DOHH2 (cell line): ENCODE results near the gene N4BP2L2.

Experiments used
- EZH2phosphoT487 ChIP-seq: fragments of 200-600 bp; sonication (generic); IDR thresholded peaks from 2 replicates; pipeline ENCODE4 v1.6.1; 2017; ENCODE audit warnings: borderline replicate concordance, mild to moderate bottlenecking, antibody characterized with exemption, low read length, moderate library complexity, mixed read lengths
- TF ChIP-seq, protein P1 (sequence below): fragments of 200-600 bp; sonication (generic); IDR thresholded peaks from one replicate; pipeline ENCODE4 v1.5.1; 2014; ENCODE audit warnings: antibody characterized with exemption, mild to moderate bottlenecking, low read depth, low read length; ENCODE audit not compliant: poor library complexity, severe bottlenecking

DNA sequence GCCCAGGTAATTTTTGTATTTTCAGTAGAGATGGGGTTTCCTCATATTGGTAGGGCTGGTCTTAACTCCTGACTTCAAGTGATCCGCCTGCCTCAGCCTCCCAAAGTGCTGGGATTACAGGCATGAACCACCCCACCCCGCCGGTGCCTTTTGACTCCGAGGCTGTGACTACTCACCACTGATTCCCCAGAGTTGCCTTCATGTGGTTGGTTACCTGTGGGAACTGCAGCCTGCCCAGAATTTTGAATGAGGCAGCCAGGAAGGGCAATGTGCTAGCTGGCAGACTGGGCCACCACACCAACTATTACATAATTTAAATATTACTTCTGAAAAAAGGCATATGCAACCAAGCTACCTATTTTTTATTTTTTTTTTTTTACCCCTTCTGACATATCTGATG is 42.8 kb downstream of the N4BP2L2 start:
- TF ChIP-seq, protein P1, sequence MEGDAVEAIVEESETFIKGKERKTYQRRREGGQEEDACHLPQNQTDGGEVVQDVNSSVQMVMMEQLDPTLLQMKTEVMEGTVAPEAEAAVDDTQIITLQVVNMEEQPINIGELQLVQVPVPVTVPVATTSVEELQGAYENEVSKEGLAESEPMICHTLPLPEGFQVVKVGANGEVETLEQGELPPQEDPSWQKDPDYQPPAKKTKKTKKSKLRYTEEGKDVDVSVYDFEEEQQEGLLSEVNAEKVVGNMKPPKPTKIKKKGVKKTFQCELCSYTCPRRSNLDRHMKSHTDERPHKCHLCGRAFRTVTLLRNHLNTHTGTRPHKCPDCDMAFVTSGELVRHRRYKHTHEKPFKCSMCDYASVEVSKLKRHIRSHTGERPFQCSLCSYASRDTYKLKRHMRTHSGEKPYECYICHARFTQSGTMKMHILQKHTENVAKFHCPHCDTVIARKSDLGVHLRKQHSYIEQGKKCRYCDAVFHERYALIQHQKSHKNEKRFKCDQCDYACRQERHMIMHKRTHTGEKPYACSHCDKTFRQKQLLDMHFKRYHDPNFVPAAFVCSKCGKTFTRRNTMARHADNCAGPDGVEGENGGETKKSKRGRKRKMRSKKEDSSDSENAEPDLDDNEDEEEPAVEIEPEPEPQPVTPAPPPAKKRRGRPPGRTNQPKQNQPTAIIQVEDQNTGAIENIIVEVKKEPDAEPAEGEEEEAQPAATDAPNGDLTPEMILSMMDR: no peak
- no peak for TF ChIP-seq EZH2phosphoT487
